Ureter (tissue), 1 donor: ENCODE data around the gene KCNAB2. TPM values are rescaled to one million over a fixed set of nuclear protein-coding genes. Genes with fewer than 3 reads are reported as not detected.
"Not testable (repeated sequence)": the region's sequence is repeated elsewhere in the genome, so short reads cannot be mapped to it uniquely, and the experiment has no call there.

ENCODE experiments used
- DNase-seq: peaks from one replicate; pipeline ENCODE4 v3.0.0-alpha.2; 2020; ENCODE audit warnings: low spot score
- total RNA-seq: library from RNA; stranded (reverse); gene quantifications from one replicate; pipeline ENCODE4 v1.2.4, GENCODE V29; 2023
- donor health status: DM: yes; HTN: yes; CAD: no.

Gene KCNAB2
- total RNA-seq, 1 donor from 2014 or later, result 17.5 TPM

- DNase-seq, result no peak
Observed at GRCh38 chr1:6010554-6010953, 35.1 kb upstream of the KCNAB2 start.

- DNase-seq, result no peak
Observed at GRCh38 chr1:6011161-6011945, 34.3 kb upstream of the KCNAB2 start.

DNA sequence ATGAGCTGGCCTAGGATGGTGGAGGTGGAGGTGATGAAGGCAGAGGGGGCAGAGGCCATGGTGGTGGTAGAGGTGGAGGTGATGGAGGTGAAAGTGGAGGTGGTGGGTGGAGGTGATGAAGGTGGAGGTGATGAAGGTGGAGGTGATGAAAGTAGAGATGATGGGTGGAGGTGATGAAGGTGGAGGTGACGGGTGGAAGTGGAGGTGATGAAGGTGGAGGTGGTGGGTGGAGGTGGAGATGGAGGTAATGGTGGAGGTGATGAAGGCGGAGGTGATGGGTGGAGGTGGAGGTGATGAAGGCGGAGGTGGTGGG lies 33.8 kb upstream of the KCNAB2 start:
- no peak for DNase-seq

GRCh38 chr1:6012529-6013318 lies 33.0 kb upstream of the KCNAB2 start:
- DNase-seq, result no peak

GRCh38 chr1:6013491-6013890 lies 32.2 kb upstream of the KCNAB2 start:
- DNase-seq, result no peak

DNA sequence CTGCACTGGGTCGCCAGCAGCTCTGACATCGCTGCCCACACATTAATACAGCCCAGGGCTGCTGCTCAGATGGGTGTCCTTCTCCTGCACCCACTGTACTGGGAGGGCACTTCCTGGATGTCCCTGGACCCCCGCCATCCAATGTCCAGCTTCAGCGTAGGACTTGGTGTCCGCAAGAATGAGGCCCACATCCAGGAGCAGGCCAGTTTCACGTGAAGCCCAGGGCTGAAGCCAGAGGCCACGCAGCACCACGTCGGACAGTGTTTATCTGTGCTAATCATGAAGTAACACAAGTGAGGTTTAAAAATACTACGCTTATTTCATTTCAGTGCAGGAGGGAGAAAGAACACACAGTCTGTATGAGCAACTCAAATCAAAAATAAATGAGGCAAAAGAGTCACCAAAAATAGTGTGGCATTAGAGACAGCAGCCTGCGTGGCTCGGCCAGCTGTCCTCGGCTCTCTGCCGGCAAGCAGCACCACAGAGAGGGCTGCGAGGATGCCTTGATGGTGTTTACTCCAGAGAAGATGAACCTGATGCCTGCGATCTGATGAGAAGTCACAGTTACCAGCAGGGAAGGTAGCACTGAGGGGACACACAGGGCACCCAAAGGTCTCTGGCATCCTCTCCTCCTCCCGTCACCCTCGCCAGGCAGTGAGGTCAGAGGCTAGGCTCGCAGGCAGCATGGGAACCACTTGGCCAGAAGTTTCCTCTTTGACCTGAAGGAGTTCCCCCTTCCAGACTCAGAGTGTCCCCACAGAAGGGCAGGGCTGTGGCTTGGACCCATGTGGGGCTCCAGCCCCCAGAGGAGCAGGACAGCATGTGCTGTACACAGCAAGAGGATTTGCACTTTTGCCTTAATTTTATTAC lies 31.3 kb upstream of the KCNAB2 start:
- no peak for DNase-seq

GRCh38 chr1:6016191-6016865 lies 29.4 kb upstream of the KCNAB2 start:
- DNase-seq, result no peak

DNA sequence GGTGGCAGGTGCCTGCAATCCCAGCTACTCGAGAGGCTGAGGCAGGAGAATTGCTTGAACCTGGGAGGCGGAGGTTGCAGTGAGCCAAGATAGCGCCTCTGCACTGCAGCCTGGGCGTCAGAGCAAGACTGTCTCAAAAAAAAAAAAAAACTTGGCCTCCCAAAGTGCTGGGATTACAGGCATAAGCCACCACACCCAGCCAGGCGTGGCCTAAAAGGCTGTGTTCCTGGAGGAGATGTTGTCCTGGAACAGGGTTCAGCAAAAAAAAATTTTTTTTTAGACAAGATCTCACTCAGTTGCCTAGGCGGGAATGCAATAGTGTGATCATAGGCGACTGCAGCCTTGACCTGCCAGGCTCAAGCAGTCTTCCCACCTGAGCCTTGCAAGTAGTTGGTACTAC lies 28.0 kb upstream of the KCNAB2 start:
- not testable (repeated sequence) for DNase-seq

GRCh38 chr1:6019166-6019845 lies 26.4 kb upstream of the KCNAB2 start:
- DNase-seq, result no peak

- no peak for DNase-seq
Observed at GRCh38 chr1:6022193-6022592, 23.5 kb upstream of the KCNAB2 start.

GRCh38 chr1:6023346-6023745 lies 22.3 kb upstream of the KCNAB2 start:
- DNase-seq, result no peak

DNA sequence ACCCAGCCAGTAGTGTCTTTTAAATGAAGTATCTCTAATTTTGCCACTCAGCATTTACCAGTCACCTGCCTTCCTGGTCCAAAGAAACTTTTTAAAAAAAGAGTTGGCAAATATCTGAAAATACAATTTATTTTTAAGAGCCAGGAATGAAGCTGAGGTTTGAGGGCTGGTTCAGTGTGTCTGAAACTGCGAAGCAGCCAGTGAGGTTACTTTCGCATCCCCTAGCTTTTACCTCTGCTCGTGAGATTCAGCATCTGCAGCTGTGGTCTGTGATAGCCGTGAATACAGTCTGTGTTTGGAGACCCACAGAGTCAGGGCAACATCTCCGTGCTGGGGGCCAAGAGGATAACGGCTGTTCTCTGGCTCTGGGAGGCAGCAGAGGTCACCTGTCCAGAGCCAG lies 21.3 kb upstream of the KCNAB2 start:
- no peak for DNase-seq

GRCh38 chr1:6025269-6026094 lies 20.2 kb upstream of the KCNAB2 start:
- no peak for DNase-seq

DNA sequence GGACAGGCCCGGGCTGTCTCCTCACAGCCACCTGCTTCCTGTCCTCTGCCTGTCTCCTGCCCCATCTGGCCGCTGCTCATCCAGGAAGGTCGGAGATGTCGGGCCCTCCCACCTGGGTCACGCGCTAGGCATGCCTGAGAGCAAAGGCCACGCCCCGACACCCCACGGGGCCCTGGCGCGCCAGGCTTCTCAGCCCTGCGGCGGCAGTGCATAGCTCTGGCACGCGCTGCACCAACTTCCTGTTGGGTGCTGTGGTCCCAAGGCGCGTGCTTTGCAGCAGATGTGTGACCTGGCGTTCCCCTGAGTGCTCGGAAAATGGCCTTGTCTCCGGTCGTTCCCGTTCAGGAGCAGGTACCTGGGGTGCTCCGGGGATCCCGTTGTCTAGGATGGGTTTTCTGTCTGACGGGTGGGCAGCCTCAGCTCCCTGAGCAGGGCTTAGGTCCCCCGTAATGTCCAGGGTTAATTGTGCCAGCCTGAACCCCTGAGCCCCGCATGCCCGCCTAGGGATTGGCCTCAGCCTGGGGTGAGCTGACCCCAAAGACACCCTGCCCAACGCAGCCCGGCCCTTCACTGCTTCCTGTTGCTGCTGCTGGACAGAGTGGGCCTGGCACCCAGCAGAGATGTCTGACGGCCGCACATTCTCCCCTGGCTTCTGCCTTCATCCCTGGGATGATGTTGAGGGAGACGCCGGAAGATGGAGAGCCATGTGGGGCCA lies 19.4 kb upstream of the KCNAB2 start:
- DNase-seq, result peak; percentile 83

DNA sequence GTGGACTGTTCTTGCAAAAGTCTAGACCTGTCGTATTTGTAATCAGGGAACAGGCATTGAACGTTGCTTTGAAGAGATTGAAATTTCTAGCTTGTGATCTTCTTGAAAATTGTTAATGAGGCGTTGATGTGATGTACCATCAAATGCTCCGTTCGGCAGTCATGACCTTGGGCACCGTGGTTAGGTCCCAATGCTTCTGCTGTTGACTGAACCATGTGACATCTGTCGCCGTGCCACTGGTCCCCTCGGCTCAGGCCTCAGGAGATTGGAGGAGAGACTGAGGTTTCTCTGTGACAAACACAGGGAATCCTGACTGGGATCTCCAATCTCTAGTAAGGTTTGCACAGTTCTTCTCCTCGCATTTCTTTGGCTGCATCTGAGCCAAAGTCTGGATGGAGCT lies 18.1 kb upstream of the KCNAB2 start:
- DNase-seq, result no peak

DNA sequence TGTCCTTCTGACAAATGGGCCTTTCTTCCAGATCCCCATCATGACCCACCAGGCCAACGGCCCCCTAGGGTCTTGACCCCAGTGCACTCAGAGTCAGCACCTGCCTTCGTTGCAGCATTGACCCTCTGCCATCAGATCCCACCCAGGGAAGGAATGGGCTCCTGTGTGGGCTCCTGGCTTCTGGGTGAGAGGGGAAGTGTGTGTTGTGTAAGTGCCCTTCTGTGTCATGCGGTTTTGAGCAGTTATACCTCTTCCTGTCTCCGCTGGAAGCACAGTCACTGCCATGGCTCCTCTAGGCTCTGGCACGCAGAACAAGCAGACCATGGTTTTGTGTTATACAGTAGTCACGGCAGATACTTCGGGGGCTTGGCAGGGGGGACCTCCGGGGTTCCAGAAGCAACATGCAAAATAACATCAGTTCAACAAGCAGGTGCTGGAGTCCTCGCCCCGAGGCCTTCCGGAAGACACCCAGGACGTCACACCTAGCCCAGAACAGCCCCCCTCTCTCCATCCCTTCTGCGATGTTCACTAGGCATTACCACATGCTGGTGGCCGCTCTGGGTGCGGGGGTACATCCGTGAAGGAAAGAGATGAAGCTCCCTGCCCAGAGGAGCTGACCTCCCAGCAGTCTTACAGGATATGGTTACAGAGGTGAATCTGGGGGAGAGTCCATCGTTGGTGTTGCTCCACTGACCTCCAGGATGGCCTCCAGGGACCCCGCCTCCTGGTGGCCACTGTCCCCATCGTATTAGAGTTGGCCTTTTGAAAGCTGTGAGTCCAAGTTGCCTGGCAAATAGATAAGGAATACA lies 17.4 kb upstream of the KCNAB2 start:
- no peak for DNase-seq

- no peak for DNase-seq
Observed at GRCh38 chr1:6029351-6029750, 16.3 kb upstream of the KCNAB2 start.

- DNase-seq, result no peak
Observed at GRCh38 chr1:6030132-6030531, 15.6 kb upstream of the KCNAB2 start.
